DMS53 treated with DMSO at 0.1 percent for 48 hours (cell line): ENCODE results near the gene LDAH.

ENCODE experiments used
- DNase-seq: peaks from one replicate; lab custom pipeline; 2025; ENCODE audit not compliant: unreplicated experiment; lab: John Stamatoyannopoulos, UW

LDAH gene

GRCh38 chr2:20640411-20641122 is 182.3 kb downstream of the LDAH start:
- DNase-seq: no peak

GRCh38 chr2:20638646-20639430 is 184.1 kb downstream of the LDAH start:
- DNase-seq: no peak

- DNase-seq: no peak
These were observed 184.9 kb downstream of the LDAH start for GRCh38 chr2:20638014-20638413.

- DNase-seq: no peak
These were observed 185.8 kb downstream of the LDAH start for GRCh38 chr2:20637147-20637546.

GRCh38 chr2:20635675-20636584 is 187.0 kb downstream of the LDAH start:
- peak; percentile 32 for DNase-seq

- DNase-seq: no peak
These were observed 187.8 kb downstream of the LDAH start for GRCh38 chr2:20635113-20635510.

GRCh38 chr2:20634507-20635112 is 188.3 kb downstream of the LDAH start:
- no peak for DNase-seq
